Uterus (tissue), 4 donors: ENCODE results near the gene PDGFD. TPM values are rescaled to one million over a fixed set of nuclear protein-coding genes. Genes with fewer than 3 reads are reported as not detected.

Source experiments
- DNase-seq, 2 donors: peaks; one replicate each; pipeline ENCODE4 v3.0.0-alpha.2; 2019 to 2020
- H3K27ac ChIP-seq, 2 donors: fragments of 200-600 bp; sonication (generic); 1 replicate in 1 of 2; 2 replicates in 1 of 2; pipeline ENCODE4 v1.5.1; 2016 to 2018
- H3K27me3 ChIP-seq, 2 donors: fragments of 200-600 bp; sonication (generic); one replicate each; pipeline ENCODE4 v1.5.1; 2018 to 2019; ENCODE audit warnings: control low read depth in 1 of 2
- H3K36me3 ChIP-seq, 2 donors: fragments of 200-600 bp; sonication (generic); one replicate each; pipeline ENCODE4 v1.5.1; 2019; ENCODE audit warnings: control low read depth in 1 of 2
- H3K4me1 ChIP-seq, 2 donors: fragments of 200-600 bp; sonication (generic); one replicate each; pipeline ENCODE4 v1.5.1; 2018 to 2019; ENCODE audit warnings: control low read depth in 1 of 2
- H3K4me3 ChIP-seq, 2 donors: fragments of 200-600 bp; sonication (generic); 1 replicate in 1 of 2; 2 replicates in 1 of 2; pipeline ENCODE4 v1.5.1; 2018 to 2019; ENCODE audit warnings: mild to moderate bottlenecking in 1 of 2
- H3K9me3 ChIP-seq, 2 donors: fragments of 200-600 bp; sonication (generic); one replicate each; pipeline ENCODE4 v1.5.1; 2019; ENCODE audit warnings: control low read depth in 1 of 2
- CTCF ChIP-seq, 4 experiments: fragments of 200-600 bp in 2 of 4; fragments of 450-650 bp in 2 of 4; sonication (generic) in 2 of 4; IDR thresholded peaks; one replicate each; pipeline ENCODE4 v1.5.1; 2016 to 2019; ENCODE audit warnings: antibody characterized with exemption in 4 of 4, mild to moderate bottlenecking in 2 of 4, moderate library complexity in 1 of 4
- POLR2A ChIP-seq, 2 donors: fragments of 450-650 bp; IDR thresholded peaks; one replicate each; pipeline ENCODE4 v1.6.1; 2016; ENCODE audit warnings: antibody characterized with exemption in 2 of 2, mild to moderate bottlenecking in 1 of 2, moderate library complexity in 1 of 2
- intact Hi-C: fragments of 100-400 bp; cut with DNase I; formaldehyde crosslinking; loops from one replicate; pipeline ENCODE4 v1.15.1; 2023; ENCODE audit warnings: low total_unique reads
- total RNA-seq, 4 donors: library from RNA; depleted of rRNA in 3 of 4; stranded (reverse); fragments of >200 nt in 3 of 4; gene quantifications; one replicate each; pipeline versions ENCODE4 v1.1.0 to v1.2.4, GENCODE V29; 2014 to 2023
- donor health status: DM: yes; HTN: yes; CAD: no.

Gene PDGFD
- total RNA-seq, 4 donors from 2014 or later: 2.8 to 57.9 (median 23.9) TPM

- Histone ChIP-seq H3K27me3 (no peaks in the 10 kb centered on the region), H3K36me3 (no peaks in the 10 kb centered on the region), H3K9me3 (no peaks in the 10 kb centered on the region), H3K4me3 (no peak overlapping the region), H3K4me1 (no peaks in the 10 kb centered on the region), H3K27ac (no peak overlapping the region)
- TF ChIP-seq POLR2A (IDR thresholded peaks at IDR 0.05): no peak
- TF ChIP-seq CTCF (IDR thresholded peaks at IDR 0.05): no peak
- DNase-seq: no peak
- intact Hi-C loops: no loop called here
Measured at GRCh38 chr11:103980108-103980507, 183.8 kb downstream of the PDGFD start.

DNA sequence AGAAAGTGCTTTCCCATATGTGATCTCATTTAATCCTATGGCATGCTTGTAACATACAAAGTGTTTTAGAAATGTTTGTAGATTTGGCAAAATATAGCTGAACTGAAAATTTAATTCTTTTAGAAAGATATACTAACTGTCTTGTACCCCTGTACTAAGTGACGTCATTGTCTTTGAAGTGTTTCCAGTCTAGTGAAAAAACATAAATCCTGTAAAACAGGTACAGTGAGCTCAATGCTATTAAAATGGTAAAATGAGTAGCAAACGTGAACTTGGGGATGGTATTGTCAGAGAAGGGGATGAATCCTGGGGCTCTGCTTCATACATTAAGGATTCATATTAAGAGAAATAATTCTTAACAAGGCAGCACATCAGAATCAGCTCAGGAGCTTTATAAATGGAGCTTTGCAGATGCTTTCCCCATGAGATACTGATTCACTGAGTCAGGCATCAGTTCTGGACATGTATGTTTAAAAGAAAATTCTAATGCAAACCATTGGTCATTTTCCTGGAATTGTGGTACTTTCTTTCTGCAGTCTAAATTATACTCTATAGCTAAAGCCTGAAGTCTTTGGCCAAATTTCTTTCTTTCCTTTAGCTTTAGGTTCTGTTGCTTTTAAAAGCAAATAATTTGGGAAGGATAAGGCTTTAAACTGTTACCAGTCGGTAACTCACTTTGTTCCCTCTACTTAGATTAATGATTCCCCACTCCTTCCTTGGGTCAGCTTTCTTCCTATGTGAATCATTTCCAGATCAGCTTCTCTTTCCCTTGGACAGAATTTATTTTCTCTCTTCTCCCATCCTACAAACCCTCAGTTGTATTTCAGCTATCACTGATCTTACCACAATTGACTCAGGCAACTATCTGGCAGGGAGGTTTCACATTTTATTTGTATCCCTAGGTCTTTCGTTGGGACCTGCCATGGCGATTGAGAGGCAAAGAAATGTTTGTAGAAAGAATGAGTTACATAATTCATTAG is 185.0 kb downstream of the PDGFD start:
- Histone ChIP-seq H3K27ac (no peak overlapping the region), H3K4me1 (no peaks in the 10 kb centered on the region), H3K4me3 (no peak overlapping the region), H3K27me3 (no peaks in the 10 kb centered on the region), H3K36me3 (no peaks in the 10 kb centered on the region), H3K9me3 (no peaks in the 10 kb centered on the region)
- intact Hi-C loops: no loop called here
- TF ChIP-seq CTCF (IDR thresholded peaks at IDR 0.05): no peak
- no peak for TF ChIP-seq POLR2A (IDR thresholded peaks at IDR 0.05)
- no peak for DNase-seq

GRCh38 chr11:103972013-103972412 is 191.9 kb downstream of the PDGFD start:
- H3K4me1 ChIP-seq: no peaks in the 10 kb centered on the region
- intact Hi-C loops: no loop called here
- no peak for DNase-seq

DNA sequence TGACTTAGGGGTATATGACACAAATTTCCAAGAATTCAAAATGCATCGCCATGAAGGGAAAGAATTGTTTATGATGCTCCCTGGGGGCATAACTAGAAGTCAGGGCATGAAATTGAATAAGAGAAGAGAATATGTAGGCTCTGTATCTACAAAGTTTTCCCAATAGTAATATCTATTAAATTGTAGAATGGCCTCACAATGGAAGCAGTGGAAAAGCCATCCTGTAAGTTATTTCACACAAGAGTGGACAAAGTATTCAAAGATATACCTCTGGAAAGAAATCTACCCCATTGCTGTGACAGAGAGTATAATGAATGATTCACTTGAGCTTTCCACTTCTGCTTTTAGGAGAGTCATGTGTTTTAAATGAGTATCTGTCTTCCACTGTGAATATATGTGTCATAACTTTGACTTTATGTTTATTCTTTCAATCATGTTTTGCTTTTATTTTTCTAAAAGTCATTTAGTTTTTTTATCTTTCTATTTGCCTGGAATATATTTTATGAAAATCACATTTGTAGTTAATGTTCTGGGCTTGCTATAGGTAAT is 193.2 kb downstream of the PDGFD start:
- Histone ChIP-seq H3K9me3 (no peaks in the 10 kb centered on the region), H3K36me3 (no peaks in the 10 kb centered on the region), H3K4me1 (no peaks in the 10 kb centered on the region), H3K4me3 (no peak overlapping the region), H3K27me3 (no peaks in the 10 kb centered on the region), H3K27ac (no peak overlapping the region)
- intact Hi-C loops: no loop called here
- no peak for TF ChIP-seq CTCF (IDR thresholded peaks at IDR 0.05)
- no peak for TF ChIP-seq POLR2A (IDR thresholded peaks at IDR 0.05)
- DNase-seq: no peak

More at GRCh38 chr11:103972013-103972412, 191.9 kb downstream of the PDGFD start:
- Histone ChIP-seq H3K4me3 (no peak overlapping the region), H3K27ac (no peak overlapping the region), H3K9me3 (no peaks in the 10 kb centered on the region), H3K36me3 (no peaks in the 10 kb centered on the region), H3K27me3 (no peaks in the 10 kb centered on the region)
- TF ChIP-seq CTCF (IDR thresholded peaks at IDR 0.05) (no peak), POLR2A (IDR thresholded peaks at IDR 0.05) (no peak)

DNA sequence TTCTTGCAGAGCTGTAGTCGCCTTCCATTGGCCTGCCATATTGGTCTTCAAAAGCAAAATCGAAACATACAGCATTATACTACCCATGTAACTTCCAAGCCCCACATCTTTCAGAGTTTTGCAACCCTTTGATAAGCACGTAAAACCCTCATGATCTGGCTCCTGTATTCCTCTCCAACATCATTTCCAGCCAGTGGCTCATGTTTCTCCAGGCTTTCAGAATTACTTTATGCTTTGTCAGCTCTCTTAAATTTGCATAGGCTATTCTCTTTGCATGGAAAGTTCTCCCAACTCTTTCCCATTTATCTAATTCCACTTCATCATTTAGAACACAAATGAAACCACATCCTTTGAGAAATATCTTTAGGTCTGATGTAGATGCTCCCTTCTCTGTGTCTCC is 195.3 kb downstream of the PDGFD start:
- no peak for TF ChIP-seq POLR2A (IDR thresholded peaks at IDR 0.05)
- no peak for TF ChIP-seq CTCF (IDR thresholded peaks at IDR 0.05)
- Histone ChIP-seq H3K9me3 (no peaks in the 10 kb centered on the region), H3K27me3 (no peaks in the 10 kb centered on the region), H3K27ac (no peak overlapping the region), H3K36me3 (no peaks in the 10 kb centered on the region), H3K4me1 (no peaks in the 10 kb centered on the region), H3K4me3 (no peak overlapping the region)
- intact Hi-C loops: no loop called here
- no peak for DNase-seq
